HK-2 (cell line): Measurements from ENCODE around the gene HCFC1.

ENCODE experiments used
- DNase-seq: peaks from one replicate; pipeline ENCODE4 v3.0.0-alpha.2; 2018; ENCODE audit not compliant: unreplicated experiment

HCFC1 gene

DNA sequence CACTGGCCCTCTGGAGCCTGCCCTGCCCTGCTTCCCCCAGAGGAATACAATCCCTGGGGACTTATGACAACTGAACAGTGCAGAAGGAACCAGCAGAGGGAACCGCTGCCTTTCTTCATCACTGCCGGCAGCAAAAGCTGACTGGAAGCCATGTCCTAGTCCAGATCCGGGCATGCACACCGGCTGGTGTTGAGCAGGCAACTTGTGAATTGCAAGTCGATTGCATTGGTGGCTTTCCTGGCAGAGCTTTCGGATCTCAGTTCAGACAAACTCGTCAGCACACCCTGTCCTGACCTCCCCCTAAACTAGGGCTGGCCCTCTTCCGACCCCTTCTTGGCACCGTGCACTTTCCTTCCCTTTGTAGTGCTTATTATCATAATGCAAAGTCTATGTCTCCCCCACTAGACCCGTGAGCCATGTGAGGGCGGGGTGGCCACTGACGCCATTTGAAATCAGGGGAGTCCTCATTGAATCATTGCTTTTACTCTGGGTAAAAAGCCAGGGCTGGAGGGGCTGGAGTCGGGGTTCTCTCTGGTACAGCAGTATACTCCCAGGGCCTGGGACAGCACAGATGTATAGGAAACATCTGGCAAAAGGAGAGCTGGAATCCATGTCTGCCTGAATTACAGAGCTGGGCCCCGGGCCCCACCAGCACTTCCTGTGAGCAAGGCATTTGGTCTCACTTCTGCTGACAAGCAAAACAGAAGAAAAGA is 47.3 kb downstream of the HCFC1 start:
- no peak for DNase-seq

DNA sequence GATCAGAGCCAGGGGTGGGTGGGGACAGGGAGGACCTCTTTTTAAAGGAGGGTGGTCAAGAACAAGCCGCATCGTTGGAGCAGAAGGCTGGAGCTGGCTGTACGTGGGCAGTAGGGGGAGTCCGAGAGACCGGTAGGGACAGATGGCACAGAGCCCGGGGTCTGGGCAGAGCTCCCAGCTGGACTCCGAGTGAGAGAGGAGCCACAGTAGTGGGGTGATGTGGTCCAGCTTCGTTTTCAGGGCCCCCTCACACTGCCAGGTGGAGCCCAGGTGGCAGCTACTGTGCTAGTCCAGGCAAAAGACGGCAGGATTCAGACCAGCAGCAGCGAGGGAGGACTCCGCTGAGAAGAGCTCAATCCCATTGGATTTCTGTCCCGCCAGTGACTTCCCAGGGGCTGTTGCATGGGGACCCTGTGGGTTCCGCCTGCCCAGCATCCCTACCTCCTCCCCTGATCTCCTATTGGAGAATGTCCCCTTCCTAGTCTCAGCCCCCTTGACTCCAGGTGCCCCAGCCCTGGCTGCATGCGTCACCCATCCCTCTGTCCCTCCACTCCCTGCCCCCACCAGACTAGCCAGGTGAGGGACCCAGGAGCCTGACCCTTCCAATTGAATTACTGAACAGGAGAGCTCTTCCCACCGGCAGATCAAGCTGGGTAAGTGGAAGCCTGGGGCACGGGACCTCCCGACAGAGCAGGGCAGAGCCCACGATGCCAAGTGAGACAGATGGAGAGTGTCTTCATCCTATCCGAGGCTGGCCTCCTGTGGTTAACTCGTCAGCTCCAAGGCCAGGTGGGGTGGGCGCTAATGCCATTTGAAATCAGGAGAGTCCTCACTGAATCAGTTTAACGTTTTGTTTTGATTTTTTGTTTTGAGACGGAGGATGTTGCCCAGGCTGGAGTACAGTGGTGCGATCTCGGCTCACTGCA is 48.4 kb downstream of the HCFC1 start:
- DNase-seq: no peak

DNA sequence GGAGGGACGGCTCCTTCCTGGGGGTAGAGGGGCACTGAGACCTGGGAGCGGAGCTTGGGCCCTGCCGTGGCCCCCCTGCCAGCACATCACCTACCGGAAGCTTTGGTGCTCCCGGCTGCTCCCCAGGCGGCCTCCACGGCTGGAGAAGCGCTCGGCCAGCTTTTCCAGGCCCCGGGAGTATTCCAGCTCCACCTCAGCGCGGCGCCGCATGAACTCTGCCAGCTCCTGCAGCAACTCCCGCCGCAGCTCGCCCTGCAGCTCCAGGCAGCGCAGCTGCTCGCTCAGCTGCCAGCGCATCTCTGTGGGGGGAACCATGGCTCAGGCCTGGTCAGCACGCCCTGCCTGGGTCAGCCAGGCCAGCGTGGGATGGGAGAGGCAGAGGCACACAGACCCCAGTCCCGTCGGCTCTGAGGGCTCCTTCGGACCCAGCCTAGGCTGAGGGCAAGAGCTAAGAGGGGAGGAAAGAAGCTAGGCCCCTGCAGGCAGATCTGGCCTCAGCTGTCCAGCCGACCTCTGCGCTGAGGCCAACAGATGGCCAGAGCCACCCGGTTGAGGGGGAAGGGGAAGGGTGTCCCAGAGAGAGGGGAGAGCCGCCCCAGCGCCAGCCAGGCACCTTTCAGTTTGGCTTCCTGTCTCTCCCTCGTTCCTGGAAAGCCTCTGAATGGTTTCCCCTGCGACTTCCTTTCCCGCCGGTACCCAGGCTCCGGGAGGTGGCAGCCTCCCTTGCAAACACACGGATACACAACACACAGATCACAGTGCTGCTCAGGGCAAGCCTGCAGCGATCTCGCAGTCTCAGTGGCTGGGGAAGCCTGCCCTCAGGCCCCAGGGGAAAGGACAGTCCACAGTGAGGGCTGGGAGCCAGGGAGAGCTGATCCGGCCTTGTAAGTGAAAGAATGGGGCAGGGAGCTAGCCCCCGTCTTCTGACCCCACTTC is 49.8 kb downstream of the HCFC1 start:
- no peak for DNase-seq

DNA sequence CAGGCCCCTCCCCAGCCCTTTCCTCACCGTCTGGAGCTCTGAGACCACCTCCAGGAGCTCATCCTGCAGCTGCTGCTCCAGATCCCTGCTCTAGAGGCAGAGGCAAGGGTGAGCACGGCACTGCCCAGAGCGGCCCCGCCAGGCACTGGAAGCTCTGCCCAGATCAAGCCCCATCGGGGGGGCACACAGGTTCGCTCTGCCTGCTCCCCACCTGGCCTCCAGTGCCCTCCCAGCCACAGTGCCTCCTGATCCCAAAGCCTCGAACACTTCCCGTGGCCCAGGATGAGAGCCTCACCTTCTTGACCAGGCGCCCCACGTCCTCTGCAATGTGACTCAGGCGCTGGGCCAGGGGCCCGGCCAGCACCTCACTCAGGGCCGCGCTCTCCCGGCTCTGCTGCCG is 50.5 kb downstream of the HCFC1 start:
- DNase-seq: no peak

DNA sequence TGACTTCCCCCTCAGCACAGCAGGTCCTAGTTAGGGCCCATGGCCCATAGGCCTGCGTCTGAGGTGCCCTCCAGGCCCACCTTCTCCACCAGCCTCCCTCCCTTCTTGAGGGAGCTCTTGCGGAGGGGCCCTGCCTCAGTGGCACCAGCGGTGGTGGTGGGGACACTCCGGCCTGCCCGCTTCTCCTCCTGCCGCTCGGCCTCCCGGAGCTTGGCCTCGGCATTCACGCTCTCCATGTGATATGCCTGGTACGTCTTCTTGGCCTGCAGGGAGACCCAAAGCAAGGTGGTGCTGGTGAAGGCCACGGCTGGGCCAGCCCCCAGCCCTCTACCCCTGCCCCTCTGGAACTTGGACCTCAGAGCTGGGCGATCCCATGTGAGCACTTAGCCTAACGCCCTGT is 51.1 kb downstream of the HCFC1 start:
- no peak for DNase-seq

DNA sequence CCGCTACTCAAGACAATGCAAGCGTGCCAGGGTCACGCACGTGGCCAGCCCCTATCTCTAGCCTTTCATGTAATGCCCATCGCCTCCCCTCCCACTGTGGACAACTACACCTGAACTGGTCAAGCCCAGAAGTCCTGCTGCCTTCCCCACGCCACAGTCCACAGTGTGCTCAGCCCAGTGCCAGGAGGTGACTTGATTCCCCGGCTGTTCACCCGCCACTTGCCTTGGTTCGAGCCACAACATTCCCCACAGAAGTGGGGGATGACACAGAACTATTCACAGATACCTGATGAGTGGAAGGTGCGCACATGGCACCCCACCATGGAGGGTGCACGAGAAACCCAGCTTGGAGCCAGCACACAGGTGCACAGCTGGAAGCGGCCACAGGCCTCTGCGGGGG is 52.3 kb downstream of the HCFC1 start:
- DNase-seq: no peak

DNA sequence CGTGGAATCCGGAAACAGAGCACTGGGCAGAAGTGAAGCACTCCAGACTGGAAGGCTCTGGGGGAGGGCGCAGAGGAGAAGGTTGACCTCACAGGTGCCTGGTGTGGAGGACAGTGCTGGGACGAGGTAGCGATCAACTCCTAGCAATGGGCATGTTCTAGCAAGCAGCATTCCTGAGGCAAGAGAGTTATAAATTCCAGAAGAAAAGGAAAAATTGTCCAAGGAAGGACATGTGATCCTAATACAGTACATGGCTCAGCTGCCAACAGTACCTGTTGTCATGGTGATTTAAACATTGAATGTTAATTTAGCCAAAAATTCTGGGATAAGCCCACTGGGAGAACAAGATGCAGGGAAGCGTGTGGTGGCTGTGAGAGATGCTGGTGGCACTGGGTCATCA is 53.7 kb downstream of the HCFC1 start:
- DNase-seq: no peak

DNA sequence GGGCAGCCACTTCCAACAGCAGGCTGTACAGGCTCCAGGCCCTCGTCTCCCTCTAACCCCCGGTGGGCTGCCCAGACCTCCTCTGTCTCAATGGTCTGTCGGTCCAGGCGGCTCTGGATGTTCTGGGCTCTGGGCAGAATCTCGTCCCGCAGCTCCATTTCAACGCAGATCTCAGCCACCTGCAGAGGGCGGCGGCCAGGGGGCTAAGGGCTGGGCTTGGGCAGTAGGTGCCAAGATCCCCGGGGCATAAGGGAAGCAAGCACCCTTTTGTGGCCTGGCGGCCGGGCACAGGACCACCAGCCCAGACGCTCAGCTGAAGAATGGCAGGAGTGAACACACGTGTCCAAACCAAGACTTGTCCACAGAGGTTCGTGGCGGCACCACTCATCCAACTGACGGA is 57.9 kb downstream of the HCFC1 start:
- no peak for DNase-seq

DNA sequence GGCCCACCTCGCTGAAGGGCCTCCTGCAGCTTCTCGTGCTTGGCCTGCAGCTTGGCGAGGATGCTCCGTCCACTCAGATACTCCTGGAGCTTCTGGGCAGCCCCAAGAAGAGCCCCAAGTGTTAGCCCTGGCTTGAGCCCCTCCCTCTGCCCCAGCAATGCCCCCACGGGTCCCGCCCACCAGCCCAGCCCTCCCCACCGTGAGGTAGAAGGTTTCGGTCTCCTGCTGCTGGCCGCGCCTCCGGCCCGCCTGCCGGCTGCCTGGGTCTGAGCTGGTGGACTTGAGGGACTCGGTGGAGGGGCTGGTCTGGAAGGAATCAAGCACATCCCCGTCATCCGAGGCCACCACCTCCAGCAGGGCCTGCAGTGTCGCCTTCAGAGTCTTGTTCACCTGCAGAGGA is 58.4 kb downstream of the HCFC1 start:
- DNase-seq: no peak

DNA sequence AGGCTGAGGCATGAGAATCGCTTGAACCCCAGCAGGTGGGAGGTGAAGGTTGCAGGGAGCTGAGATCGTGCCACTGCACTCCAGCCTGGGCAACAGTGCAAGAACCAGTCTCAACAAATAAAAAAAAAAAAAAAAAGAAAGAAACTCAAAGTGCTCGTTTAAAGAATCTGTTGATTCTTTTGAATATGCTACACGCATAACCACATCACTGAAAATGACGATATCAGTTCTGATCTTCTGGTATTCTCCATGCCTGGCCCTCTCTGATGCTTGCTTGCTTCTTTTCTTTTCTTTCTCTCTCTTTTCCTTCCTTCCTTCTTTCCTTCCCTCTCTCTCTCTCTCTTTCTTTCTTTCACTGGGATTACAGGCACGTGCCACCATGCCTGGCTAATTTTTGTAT is 59.8 kb downstream of the HCFC1 start:
- DNase-seq: no peak

DNA sequence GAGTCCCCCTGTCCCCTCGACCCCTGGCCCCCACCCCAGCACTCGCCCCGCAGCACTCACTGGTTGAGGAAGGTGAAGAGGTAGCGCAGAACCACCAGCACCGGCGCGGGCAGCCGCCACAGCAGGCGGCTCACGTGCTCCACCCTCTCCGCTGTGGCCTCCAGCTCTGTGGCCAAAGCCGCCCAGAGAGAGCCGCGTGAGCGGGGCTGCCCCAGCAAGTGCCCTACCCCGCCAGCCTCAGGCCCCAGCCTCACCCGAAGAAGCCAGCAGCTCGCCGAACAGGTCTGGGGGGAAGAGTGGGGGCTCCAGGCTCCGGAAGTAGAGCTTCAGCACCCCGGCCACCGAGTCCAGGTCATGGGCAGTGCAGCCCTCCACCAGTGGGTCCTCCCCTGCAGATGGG is 61.2 kb downstream of the HCFC1 start:
- no peak for DNase-seq

DNA sequence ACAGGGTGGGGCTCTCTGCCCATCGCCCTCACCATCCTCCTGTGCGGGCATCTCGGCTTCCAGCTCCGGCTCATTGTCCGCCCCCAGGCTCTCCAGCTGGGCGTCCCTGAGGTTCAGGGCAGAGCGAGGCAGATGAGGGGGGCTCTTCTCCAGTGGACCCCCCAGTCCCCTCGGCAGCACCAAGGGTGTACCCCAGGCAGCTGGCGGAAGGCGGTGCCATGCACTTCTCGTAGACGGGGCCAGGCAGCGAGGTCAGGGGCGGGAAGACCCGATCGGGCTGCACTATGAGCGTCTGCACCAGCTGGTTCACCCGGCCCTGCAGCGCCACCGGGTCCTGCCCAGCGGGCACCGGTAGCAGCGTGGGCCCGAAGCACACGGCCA is 61.6 kb downstream of the HCFC1 start:
- DNase-seq: no peak

DNA sequence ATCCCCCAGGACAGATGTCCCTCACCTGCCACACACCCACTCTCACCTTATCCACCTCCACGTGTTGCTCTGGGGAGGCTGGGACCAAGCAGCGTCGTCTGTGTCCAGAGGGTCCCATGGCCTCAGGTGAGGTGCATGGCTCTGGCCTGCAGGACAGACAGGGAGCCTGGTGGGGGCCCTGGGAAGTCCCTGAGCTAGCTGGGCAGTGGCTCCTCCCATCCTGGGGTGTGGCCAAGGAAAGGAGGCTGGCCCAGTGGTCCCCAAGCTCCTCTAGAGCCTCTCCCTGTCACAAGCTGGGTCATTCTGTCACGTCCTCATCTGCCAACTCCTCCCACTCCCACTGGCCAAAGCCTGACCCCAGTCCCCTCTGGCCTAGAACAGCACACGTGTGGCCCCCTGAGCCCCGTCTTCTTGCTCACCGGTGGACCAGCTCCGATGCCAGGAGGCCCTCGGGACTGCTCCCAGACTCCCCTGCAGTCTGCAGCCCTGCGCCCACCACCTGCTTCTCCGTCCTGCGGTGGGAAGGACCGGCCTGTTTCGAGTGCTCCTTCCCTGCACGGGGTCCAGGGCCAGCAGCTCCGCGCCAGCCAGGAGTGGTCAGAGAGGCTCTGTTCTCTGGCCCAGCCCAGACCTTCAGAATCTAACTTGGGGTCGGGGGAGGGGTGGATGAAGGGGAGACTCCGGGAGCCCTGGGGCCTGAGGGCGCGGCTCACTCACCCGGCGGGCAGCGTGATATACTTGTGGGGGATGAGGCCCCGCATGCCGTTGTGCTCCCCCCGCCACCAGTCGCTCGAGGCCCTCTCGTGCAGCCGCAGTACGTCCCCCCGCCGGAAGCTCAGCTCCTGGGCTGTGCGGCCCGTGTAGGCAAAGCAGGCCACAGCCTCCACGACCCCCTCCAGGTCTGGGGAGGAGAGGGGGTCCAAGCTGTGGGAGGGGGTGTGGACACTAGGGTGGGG is 62.3 kb downstream of the HCFC1 start:
- DNase-seq: no peak

DNA sequence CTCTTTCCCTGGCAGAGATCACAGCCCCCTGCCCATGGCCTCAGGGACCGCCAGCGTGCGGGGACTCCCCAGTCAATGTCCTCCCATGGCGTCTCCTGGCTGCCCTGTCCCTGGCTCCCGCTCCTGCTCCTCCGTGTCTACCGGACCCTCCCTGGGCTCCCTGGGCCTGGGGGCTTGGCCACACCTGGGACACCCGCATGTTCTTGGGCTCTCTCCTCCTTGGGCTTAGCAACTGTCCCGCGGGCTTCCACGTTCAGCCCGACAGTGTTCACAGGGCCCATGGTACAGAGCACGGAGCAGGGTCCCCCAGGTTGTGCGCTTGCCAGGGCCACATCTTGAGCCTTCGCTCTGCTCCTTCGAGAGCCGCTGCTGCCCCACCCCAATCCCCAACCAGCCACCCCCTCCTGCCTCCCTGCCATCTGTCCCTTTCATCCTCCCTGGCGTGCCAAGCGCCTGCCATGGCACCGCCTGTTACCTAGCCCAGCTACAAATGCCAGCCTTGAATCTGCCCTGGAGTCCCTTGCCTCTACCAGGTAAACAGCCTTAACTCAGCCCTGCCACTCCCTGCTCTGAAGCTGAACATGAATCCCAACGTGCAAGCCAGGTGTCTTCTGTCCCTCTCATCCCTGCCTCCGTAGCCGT is 63.3 kb downstream of the HCFC1 start:
- no peak for DNase-seq

DNA sequence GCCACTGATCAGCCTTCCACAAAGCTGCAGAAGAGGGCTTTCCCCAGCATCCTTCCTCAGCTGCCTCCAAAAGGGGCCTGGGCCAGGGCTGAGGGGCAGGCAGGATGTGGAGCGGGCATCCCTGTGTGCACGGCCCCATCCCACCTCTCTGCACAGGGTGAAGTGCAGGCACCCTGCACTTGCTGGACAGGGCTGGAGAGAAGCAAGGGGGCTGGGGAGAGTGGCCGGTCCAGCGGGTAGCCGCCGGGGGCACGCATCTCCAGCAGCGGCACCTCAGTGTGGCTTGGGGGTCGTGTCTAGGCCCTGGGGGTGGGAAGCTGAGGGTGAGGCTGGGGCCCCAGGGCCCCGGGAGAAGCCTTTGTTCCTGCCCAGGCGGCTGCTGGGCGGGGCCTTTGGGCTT is 64.2 kb downstream of the HCFC1 start:
- DNase-seq: no peak

DNA sequence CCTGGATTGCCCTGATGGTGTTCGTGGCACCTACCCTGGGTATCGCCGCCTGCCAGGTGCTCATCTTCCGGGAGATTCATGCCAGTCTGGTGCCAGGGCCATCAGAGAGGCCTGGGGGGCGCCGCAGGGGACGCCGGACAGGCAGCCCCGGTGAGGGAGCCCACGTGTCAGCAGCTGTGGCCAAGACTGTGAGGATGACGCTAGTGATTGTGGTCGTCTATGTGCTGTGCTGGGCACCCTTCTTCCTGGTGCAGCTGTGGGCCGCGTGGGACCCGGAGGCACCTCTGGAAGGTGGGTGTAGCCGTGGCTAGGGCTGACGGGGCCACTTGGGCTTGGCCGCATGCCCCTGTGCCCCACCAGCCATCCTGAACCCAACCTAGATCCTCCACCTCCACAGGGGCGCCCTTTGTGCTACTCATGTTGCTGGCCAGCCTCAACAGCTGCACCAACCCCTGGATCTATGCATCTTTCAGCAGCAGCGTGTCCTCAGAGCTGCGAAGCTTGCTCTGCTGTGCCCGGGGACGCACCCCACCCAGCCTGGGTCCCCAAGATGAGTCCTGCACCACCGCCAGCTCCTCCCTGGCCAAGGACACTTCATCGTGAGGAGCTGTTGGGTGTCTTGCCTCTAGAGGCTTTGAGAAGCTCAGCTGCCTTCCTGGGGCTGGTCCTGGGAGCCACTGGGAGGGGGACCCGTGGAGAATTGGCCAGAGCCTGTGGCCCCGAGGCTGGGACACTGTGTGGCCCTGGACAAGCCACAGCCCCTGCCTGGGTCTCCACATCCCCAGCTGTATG is 65.3 kb downstream of the HCFC1 start:
- no peak for DNase-seq

DNA sequence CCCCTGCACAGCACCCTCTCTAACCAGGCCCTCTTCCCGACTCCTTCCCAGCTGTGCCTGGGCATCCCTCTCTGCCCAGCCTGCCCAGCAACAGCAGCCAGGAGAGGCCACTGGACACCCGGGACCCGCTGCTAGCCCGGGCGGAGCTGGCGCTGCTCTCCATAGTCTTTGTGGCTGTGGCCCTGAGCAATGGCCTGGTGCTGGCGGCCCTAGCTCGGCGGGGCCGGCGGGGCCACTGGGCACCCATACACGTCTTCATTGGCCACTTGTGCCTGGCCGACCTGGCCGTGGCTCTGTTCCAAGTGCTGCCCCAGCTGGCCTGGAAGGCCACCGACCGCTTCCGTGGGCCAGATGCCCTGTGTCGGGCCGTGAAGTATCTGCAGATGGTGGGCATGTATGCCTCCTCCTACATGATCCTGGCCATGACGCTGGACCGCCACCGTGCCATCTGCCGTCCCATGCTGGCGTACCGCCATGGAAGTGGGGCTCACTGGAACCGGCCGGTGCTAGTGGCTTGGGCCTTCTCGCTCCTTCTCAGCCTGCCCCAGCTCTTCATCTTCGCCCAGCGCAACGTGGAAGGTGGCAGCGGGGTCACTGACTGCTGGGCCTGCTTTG is 66.0 kb downstream of the HCFC1 start:
- DNase-seq: no peak

DNA sequence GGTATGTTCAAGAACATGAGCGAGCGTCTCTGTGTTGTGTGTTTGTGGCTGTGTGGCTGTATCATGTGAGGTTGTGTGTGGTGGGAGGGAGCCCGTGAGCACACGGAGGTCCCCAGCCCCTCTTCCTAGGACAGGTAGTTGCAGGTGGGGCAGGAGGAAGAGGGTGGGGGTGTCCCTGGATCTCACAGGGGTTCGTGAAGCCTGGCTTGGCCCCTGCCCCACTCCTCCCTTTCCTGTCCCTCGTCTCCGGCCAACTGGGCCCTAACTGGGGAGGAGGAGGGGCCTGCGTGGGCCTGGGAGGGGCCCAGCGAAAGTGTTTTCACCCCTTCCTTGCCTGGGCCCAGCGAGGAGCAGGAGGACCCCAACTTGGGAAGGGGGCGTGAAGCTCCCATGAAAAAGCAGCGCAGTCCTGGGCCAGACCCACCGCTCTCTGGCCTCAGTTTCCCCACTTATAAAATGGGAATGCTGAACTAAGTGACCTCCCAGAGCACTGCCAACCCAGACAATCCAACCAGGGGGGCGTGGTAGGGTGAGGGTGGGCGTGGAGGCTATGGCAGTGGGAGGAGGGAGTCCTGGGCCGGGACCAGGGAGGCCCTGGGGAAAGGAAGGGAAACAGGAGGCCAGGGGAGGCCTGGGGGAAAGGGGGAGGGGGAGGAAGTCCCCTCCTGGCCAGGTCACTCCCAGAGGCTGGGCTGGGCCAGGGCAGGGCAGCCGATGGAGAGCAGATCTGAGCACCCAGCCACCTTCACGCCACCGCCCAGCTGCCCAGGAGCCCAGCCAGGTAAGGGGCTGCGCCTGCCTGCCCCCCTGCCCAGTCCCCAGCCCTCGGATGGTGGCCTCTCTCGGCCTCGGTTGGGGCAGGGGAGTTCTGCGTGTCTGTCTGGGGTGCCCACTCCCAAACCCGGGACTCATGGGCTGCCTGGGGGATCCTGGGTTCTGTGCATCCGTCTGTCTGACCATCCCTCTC is 67.3 kb downstream of the HCFC1 start, which contains the start of gene AVPR2:
Gene AVPR2, plus strand, starts transcription at position 683 of the 967 bp plus-strand sequence. CDS start 473 bp downstream, outside the sequence.
- DNase-seq: peak; percentile 53
